Activated CD4-positive, CD25-positive, alpha-beta regulatory T cell (primary cell): Measurements from ENCODE around the gene NMB.

ENCODE experiments used
- DNase-seq, 4 experiments: peaks; one replicate each; lab custom pipeline; 2025; lab: John Stamatoyannopoulos, UW

The NMB gene

GRCh38 chr15:84611631-84612030 is 46.4 kb downstream of the NMB start:
- DNase-seq = no peak

- DNase-seq = no peak
These were observed 48.0 kb downstream of the NMB start for GRCh38 chr15:84609818-84610525.

GRCh38 chr15:84608707-84609284 is 49.2 kb downstream of the NMB start:
- DNase-seq = no peak

DNA sequence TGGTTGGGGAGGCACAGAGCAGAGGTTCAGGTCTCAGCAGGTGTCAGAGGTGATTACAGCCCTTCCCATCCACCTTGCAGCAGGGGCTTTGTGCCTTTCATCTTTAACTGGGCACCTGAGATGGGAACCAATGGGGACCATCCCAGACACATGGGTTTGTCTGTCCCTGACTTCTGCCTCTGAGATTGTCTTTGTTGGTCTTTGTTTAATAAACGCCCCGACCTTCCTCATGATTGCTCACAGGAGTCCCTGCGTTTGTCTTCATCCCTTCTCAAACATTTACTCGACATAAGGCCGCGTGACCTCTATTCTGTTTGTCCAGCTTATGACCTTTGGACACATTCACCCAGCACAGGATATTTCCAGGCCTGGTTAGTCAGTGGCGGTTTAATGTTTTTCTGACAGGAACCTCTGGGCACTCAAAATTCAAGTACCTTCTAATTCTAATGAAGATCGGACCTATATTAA is 51.3 kb downstream of the NMB start:
- DNase-seq = no peak

DNA sequence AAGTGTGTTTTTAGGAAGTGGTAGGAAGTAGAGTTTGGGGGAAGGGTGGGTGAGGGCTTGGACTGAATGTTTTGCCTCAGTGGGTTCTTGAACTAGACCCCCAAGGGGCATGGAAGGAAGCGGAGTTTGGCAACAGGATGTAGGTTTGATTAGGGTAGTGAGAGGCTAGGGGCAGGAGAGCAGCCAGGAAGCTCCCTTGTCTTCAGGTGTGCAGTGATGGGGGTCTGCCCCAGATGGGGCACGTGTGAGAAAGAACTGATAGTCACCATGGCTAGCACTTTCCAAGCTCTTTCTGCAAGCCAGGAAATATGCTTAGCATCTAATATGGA is 52.5 kb downstream of the NMB start:
- DNase-seq = no peak
